Endothelial cell of umbilical vein (primary cell): ENCODE measurements around the gene NDUFB4. TPM values are rescaled to one million over a fixed set of nuclear protein-coding genes. Genes with fewer than 3 reads are reported as not detected.

Experiments
- BruUV-seq: library from RNA; stranded (reverse); fragments of 400-500 nt; replicated peaks from 2 replicates; lab custom pipeline; 2021; lab: Mats Ljungman, UMichigan
- CTCF ChIA-PET: fragments of 300-600, 350-600 bp; sonication (Branson Sonifier 250); formaldehyde crosslinking; loops from one replicate; lab custom pipeline; 2021; ENCODE audit warnings: antibody characterized with exemption, inconsistent platforms; lab: Charles Lee
- POLR2A ChIA-PET: fragments of 300-600, 350-600 bp; sonication (Branson Sonifier 250); formaldehyde crosslinking; loops from one replicate; lab custom pipeline; 2021; ENCODE audit warnings: antibody characterized with exemption, inconsistent platforms; lab: Charles Lee
- DNase-seq: peaks from one replicate; pipeline ENCODE4 v3.0.0-alpha.2; 2011; ENCODE audit warnings: low read depth, low spot score
- FAIRE-seq: peaks from 2 replicates; lab custom pipeline; 2011; peaks lifted over from hg19 to GRCh38; lab: Jason Lieb, UNC
- H2AFZ ChIP-seq: 2 replicates; pipeline ENCODE4 v1.6.0; 2012; ENCODE audit warnings: low read depth, low read length, control low read depth, inconsistent platforms
- H3K27ac ChIP-seq: 2 replicates; pipeline ENCODE4 v1.5.1; 2011; ENCODE audit warnings: low read depth, mild to moderate bottlenecking, control low read depth, low read length, moderate library complexity; ENCODE audit not compliant: insufficient read depth
- H3K27me3 ChIP-seq, 2 experiments: 2 replicates each; pipeline versions ENCODE4 v1.6.0 to v1.6.1; 2011; ENCODE audit warnings: low read length in 2 of 2, mixed read lengths in 1 of 2; ENCODE audit not compliant: control insufficient read depth in 2 of 2, insufficient read depth in 2 of 2
- H3K36me3 ChIP-seq, 2 experiments: 2 replicates in 1 of 2; 3 replicates in 1 of 2; pipeline ENCODE4 v1.5.1; 2011; ENCODE audit warnings: low read length in 2 of 2, mild to moderate bottlenecking in 1 of 2, moderate library complexity in 1 of 2; ENCODE audit not compliant: control insufficient read depth in 2 of 2, insufficient read depth in 2 of 2; ENCODE audit errors: extremely low read depth in 1 of 2
- H3K4me1 ChIP-seq: 3 replicates; pipeline ENCODE4 v1.5.1; 2011; ENCODE audit warnings: mild to moderate bottlenecking, low read length; ENCODE audit not compliant: control insufficient read depth, insufficient read depth; ENCODE audit errors: extremely low read depth
- H3K4me2 ChIP-seq: 2 replicates; pipeline ENCODE4 v1.6.1; 2011; ENCODE audit warnings: low read length, control low read depth, mixed read lengths; ENCODE audit not compliant: insufficient read depth
- H3K4me3 ChIP-seq, 3 experiments: fragments of 200-600 bp in 1 of 3; sonication (generic), shearing (Covaris generic) in 1 of 3; replicated peaks in 1 of 3; 2 replicates each; pipeline ENCODE4 v1.5.1; 2011 to 2016; ENCODE audit warnings: control low read depth in 3 of 3, low read length in 3 of 3, mild to moderate bottlenecking in 2 of 3, inconsistent platforms in 1 of 3, low read depth in 1 of 3, moderate library complexity in 1 of 3; ENCODE audit not compliant: insufficient read depth in 1 of 3
- H3K79me2 ChIP-seq: 2 replicates; pipeline ENCODE4 v1.6.0; 2012; ENCODE audit warnings: low read length, inconsistent platforms; ENCODE audit not compliant: control insufficient read depth, insufficient read depth
- H3K9ac ChIP-seq: replicated peaks from 2 replicates; pipeline ENCODE3; 2011; ENCODE audit warnings: low read length, control low read depth; ENCODE audit not compliant: insufficient read depth; ENCODE audit errors: extremely low read depth
- H3K9me1 ChIP-seq: replicated peaks from 3 replicates; pipeline ENCODE4 v1.6.0; 2011; ENCODE audit warnings: mild to moderate bottlenecking, low read length; ENCODE audit not compliant: control insufficient read depth, insufficient read depth; ENCODE audit errors: extremely low read depth
- H3K9me3 ChIP-seq: replicated peaks from 2 replicates; pipeline ENCODE4 v1.5.1; 2012; ENCODE audit warnings: low read length, inconsistent platforms; ENCODE audit not compliant: control insufficient read depth, insufficient read depth
- H4K20me1 ChIP-seq: replicated peaks from 2 replicates; pipeline ENCODE3; 2011; ENCODE audit warnings: mild to moderate bottlenecking, low read length; ENCODE audit not compliant: control insufficient read depth, insufficient read depth; ENCODE audit errors: extremely low read depth
- FOS ChIP-seq: IDR thresholded peaks from 2 replicates; pipeline ENCODE4 v1.6.1; 2011; ENCODE audit warnings: mild to moderate bottlenecking, low read length, moderate library complexity, borderline replicate concordance; ENCODE audit not compliant: insufficient read depth
- GATA2 ChIP-seq: IDR thresholded peaks from 2 replicates; pipeline ENCODE4 v1.7.0; 2011; ENCODE audit warnings: low read depth, mild to moderate bottlenecking, moderate library complexity, mixed read lengths, low read length; ENCODE audit not compliant: insufficient read length, insufficient read depth
- JUN ChIP-seq: IDR thresholded peaks from 2 replicates; pipeline ENCODE4 v1.6.1; 2011; ENCODE audit warnings: borderline replicate concordance, low read depth; ENCODE audit not compliant: insufficient read length, insufficient read depth
- MAX ChIP-seq: IDR thresholded peaks from 2 replicates; pipeline ENCODE4 v1.6.1; 2011; ENCODE audit not compliant: insufficient read depth, insufficient read length
- MYC ChIP-seq: IDR thresholded peaks from one replicate; pipeline ENCODE4 v1.6.1; 2011; ENCODE audit warnings: mild to moderate bottlenecking, low read depth, low read length
- POLR2A ChIP-seq: IDR thresholded peaks from 2 replicates; pipeline ENCODE4 v1.6.1; 2012; ENCODE audit warnings: low read depth, mild to moderate bottlenecking, control low read depth, low read length
- POLR2AphosphoS5 ChIP-seq: IDR thresholded peaks from 2 replicates; pipeline ENCODE4 v1.6.1; 2012; ENCODE audit warnings: low read depth, mild to moderate bottlenecking, control low read depth, low read length, moderate library complexity; ENCODE audit not compliant: insufficient read depth
- dilution Hi-C: fragments of 300-500 bp; cut with MboI; formaldehyde crosslinking; loops from one replicate; pipeline ENCODE4 v1.15.0; 2019; ENCODE audit warnings: low sequenced_read_pairs; ENCODE audit not compliant: extremely low pct_ligation_motif_present
- intact Hi-C: fragments of 100-400 bp; cut with micrococcal nuclease; formaldehyde crosslinking; loops from one replicate; pipeline ENCODE4 v1.10.0; 2022
- polyA plus RNA-seq, 4 experiments: library from polyadenylated mRNA; depleted of rRNA in 3 of 4; stranded (reverse) in 3 of 4; unstranded in 1 of 4; fragments of >200 nt; gene quantifications; 2 replicates each; pipeline versions ENCODE4 v1.2.1 to v1.2.3, GENCODE V29; 2011 to 2012; ENCODE audit warnings: missing spikeins in 1 of 4
- total RNA-seq: library from RNA; stranded (reverse); gene quantifications from 2 replicates; pipeline ENCODE4 v1.2.3, GENCODE V29; 2021
- TF ChIP-seq, protein P1 (sequence below), 2 donors: IDR thresholded peaks; 1 replicate in 1 of 2; 2 replicates in 1 of 2; pipeline ENCODE4 v1.5.1; 2011; ENCODE audit warnings: low read length in 2 of 2, mild to moderate bottlenecking in 2 of 2, moderate library complexity in 2 of 2, control low read depth in 1 of 2, inconsistent platforms in 1 of 2, low read depth in 1 of 2; ENCODE audit not compliant: insufficient read depth in 1 of 2; ENCODE audit errors: extremely low read depth in 1 of 2

Gene NDUFB4
- total and polyA plus RNA-seq, 2 donors (not counting 3 experiments of a cell fraction or from before 2014, with no cell fraction given): 140 to 191 TPM

GRCh38 chr3:120568598-120568997 is 27.5 kb upstream of the NDUFB4 start:
- H3K79me2 ChIP-seq: no peaks in the 10 kb centered on the region
- H3K9me3 ChIP-seq: no peaks in the 10 kb centered on the region
- no peaks in the 10 kb centered on the region for H3K4me1 ChIP-seq
- BruUV-seq: no TSS peak
- no peaks in the 10 kb centered on the region for H3K27me3 ChIP-seq
- FAIRE-seq (no peak), DNase-seq (no peak)
- H4K20me1 ChIP-seq: no peaks in the 10 kb centered on the region
- H2AFZ ChIP-seq: no peak overlapping the region
- H3K9ac ChIP-seq: no peak overlapping the region
- ChIA-PET CTCF (interaction anchor here (0.9 to 9.0 kb wide), 11 partner anchors 10 to 231 kb away, joined by 3 to 228 read pairs (median 6); partner anchors contain the start of gene NDUFB4), POLR2A (no interaction called here)
- dilution Hi-C loops: no loop called here
- H3K9me1 ChIP-seq: no peaks in the 10 kb centered on the region
- TF ChIP-seq GATA2 (peak; percentile 21), JUN (no peak), MYC (no peak), MAX (no peak), FOS (no peak), POLR2A (no peak), POLR2AphosphoS5 (no peak)
- TF ChIP-seq, protein P1, sequence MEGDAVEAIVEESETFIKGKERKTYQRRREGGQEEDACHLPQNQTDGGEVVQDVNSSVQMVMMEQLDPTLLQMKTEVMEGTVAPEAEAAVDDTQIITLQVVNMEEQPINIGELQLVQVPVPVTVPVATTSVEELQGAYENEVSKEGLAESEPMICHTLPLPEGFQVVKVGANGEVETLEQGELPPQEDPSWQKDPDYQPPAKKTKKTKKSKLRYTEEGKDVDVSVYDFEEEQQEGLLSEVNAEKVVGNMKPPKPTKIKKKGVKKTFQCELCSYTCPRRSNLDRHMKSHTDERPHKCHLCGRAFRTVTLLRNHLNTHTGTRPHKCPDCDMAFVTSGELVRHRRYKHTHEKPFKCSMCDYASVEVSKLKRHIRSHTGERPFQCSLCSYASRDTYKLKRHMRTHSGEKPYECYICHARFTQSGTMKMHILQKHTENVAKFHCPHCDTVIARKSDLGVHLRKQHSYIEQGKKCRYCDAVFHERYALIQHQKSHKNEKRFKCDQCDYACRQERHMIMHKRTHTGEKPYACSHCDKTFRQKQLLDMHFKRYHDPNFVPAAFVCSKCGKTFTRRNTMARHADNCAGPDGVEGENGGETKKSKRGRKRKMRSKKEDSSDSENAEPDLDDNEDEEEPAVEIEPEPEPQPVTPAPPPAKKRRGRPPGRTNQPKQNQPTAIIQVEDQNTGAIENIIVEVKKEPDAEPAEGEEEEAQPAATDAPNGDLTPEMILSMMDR (IDR thresholded peaks at IDR 0.05; ENCODE audit: extremely low read depth in 1 of 2, insufficient read depth in 1 of 2, low read depth in 1 of 2, low read length in 2 of 2): no peak
- intact Hi-C loops: no loop called here
- no peak overlapping the region for H3K27ac ChIP-seq
- H3K4me3 ChIP-seq: no peak overlapping the region
- no peaks in the 10 kb centered on the region for H3K36me3 ChIP-seq
- H3K4me2 ChIP-seq: no peak overlapping the region
